Inflammatory macrophage treated with lipopolysaccharide for 4 hours (primary cell): ENCODE measurements around the gene ABITRAM.
A peak's percentile ranks its signal among the peaks of the same experiment; 100 is the strongest.

Experiments
- DNase-seq: peaks from one replicate; pipeline ENCODE4 v3.0.0-alpha.2; 2020

ABITRAM gene

DNA sequence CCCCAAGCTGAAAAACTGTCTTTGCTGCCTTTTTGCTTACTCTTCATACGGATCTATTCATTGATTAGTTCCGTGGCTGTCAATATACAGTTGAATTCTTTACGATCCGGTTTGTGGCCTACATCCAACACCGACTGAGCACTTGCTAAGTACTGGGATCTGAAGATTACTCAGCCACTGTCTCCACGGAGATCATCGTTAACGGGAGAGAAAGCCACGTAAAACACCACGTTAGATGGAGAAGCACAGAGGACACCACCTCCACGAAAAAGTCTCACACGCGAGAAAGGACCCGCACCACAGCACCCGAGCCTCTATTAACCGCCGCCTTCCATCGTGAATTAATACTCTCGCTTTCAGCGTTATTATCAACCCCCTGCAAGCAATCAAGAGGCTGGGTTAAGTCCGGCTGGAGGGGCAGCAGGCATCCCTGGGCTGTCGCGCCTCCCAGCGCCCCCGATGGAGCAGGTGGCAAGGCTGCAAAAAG lies 926 bp upstream of the ABITRAM start:
- DNase-seq = no peak

GRCh38 chr9:108933718-108934322 lies 380 bp upstream of the ABITRAM start, which contains the start of gene ELP1:
Gene ELP1 (minus strand): TSS chr9:108934124. CDS start chr9:108931146, 2,978 bp downstream.
- peak; percentile 97 for DNase-seq

DNA sequence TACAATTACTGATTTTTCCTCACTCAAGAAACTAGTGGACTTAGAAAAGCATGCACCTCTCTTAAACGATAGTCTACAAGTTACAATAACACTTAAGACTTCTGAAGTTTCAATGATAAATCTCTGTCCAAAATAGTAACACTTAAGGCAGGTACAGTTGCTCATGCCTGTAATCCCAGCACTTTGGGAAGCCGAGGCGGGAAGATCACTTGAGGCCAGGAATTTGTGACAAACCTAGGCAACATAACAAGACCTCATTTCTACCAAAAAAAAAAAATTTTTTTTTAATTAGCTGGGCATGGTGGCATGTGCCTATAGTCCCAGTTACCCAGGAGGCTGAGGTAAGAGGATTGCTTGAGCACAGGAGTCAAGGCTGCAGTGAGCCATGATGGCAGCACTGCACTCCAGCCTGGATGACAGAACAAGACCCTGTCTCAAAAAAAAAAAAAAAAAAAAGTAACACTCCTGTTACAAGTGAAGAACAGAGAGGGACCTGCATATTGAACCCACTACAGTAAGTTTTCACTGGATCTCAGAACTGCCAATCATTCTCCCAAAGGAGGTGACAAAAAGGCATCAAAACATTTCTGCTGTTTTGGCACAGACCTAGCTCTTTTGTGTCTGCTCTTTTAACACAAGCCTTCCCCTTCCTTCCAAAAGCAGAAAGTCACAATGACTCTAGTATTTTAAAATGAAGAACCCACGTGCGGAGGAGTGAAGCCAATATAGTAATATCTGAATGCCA lies 3.5 kb downstream of the ABITRAM start:
- no peak for DNase-seq

GRCh38 chr9:108939975-108940374 lies 5.8 kb downstream of the ABITRAM start:
- no peak for DNase-seq

DNA sequence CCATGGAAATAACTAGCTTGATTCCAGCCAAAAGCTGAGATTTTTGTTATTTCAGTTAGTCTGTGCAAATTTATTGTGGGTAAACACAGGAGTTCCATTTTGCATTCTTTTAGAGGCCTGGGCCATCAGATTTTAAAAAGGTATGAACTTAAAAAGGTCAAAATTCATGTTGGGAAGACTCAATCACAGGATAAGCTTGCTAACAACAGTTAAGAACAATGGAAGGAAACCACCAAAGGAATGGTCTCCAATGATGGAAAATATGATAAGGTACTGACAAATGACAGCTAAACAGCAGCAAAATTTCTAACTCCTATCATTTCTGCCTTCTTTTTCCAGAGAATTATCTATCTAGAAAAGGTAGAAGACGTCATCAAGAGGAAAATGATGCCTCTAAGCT lies 16.0 kb downstream of the ABITRAM start:
- no peak for DNase-seq

DNA sequence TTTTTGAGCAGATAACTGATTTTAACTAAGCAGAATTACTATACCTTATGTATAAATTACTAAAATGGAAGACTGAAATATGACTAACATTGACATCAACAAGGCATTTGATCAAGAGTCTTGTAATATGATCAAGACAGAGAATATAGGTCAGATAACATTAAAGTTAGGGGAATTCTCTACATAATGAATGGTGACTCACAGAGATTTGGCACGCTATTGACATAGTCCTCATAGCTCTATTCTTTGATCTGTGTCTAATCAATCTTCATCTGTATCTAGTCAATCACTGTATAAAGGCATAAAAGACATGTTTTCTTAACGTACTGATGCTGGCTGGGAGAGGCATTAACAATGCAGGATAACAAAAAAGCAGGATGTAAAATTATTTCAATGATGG lies 17.4 kb downstream of the ABITRAM start:
- DNase-seq = no peak

GRCh38 chr9:108953983-108954574 lies 19.9 kb downstream of the ABITRAM start:
- peak; percentile 53 for DNase-seq

DNA sequence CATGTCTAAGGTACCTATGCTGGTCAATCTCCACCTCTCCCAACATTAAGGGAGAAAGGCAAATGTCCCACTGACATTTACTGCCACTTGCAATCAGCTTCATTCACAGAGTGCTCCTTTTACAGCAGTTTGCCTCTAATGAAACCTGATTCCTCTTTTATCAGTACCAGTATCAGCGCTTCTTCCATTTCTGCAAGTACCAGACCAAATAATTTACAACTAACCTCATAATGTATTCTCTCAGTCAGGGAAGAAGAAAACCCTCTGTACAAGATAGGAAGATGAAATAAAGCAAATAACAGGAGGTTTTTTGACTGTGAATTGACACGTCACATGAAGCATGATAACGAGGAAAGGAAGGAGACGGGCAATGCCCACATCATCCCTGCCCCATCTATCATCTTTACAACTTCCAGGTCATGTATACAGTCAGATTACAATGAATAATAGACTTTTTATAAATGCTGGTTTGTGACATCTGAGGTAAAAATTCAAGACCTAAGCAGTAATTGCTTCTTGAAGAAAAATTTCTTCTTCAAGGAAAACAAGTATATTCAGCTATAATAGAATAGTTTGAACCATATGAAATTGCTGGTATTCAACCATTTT lies 21.9 kb downstream of the ABITRAM start:
- no peak for DNase-seq

GRCh38 chr9:108956631-108957026 lies 22.4 kb downstream of the ABITRAM start:
- DNase-seq = no peak

GRCh38 chr9:108960331-108960730 lies 26.1 kb downstream of the ABITRAM start:
- no peak for DNase-seq

- DNase-seq = no peak
Observed at GRCh38 chr9:108961151-108961550, 27.0 kb downstream of the ABITRAM start.

- DNase-seq = no peak
Observed at GRCh38 chr9:108963459-108964143, 29.4 kb downstream of the ABITRAM start.

DNA sequence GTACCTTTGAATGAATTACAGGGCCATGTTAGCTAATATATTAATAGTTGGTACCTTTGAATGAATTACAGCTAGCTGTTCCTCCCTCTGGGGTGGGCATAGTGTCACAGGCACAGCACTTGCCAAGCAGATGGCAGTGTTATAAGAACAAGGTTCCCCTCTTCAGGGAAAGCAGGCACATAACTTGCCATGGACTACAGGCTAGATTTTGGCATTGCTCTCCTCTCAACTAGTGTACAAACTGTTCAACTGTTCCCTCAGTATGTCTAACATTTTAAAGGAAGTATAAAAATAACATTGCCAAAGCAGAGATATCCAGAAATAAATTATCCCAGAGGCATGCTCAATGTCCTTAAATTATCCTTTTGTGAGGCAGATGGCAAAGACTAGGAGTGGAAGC lies 33.7 kb downstream of the ABITRAM start:
- no peak for DNase-seq

DNA sequence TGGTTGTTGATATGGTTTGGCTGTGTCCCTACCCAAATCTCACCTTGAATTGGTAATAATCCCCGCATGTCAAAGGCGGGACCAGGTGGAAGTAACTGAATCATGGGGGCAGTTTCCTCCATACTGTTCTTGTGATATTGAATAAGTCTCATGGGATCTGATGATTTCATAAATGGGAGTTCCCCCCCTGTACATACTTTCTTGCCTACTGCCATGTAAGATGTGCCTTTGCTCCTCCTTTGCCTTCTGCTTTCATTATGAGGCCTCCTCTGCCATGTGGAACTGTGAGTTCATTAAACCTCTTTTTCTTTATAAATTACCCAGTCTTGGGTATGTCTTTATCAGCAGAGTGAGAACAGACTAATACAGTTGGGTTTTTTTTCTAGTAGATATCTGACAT lies 37.2 kb downstream of the ABITRAM start:
- peak; percentile 10 for DNase-seq

- DNase-seq = no peak
Observed at GRCh38 chr9:108972186-108972585, 38.0 kb downstream of the ABITRAM start.

DNA sequence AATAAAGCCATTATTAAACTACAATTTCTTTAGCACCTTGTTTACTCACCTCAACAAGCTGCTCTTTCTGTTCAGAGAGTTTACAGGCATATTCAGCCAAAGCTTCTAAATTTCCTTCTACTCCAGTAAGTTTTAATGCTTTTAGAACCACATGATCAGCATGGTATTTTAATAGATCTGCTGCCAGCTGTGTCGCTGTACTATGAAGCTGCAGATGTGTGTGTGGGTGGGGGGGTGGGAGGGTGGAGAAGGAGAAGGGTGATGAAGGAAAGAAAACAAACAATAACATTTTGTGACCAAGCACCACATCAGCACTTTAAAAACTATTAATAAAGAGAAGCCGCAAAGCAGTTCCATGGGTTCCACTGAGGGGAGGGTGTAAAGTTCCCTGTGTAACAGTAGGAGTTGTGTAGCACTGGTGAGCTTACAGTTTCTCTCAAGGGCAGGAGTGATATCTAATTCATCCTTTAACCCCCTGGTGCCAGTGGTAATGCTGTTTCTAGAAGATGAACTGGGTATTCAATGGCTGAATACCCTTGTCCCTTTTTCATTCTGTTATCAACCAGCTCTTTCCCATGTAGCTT lies 38.5 kb downstream of the ABITRAM start:
- DNase-seq = no peak

- no peak for DNase-seq
Observed at GRCh38 chr9:108973895-108974294, 39.7 kb downstream of the ABITRAM start.

GRCh38 chr9:108978205-108978604 lies 44.0 kb downstream of the ABITRAM start:
- no peak for DNase-seq

- no peak for DNase-seq
Observed at GRCh38 chr9:108980893-108981292, 46.7 kb downstream of the ABITRAM start.

GRCh38 chr9:108983885-108984284 lies 49.7 kb downstream of the ABITRAM start:
- no peak for DNase-seq
